Glutamatergic neuron (in vitro differentiated cells): ENCODE data around the gene OR5A1. TPM values are rescaled to one million over a fixed set of nuclear protein-coding genes. Genes with fewer than 3 reads are reported as not detected.
"Not testable (repeated sequence)": the region's sequence is repeated elsewhere in the genome, so short reads cannot be mapped to it uniquely, and the experiment has no call there.

ENCODE experiments used
- DNase-seq: peaks from one replicate; pipeline ENCODE4 v3.0.0; 2022
- H3K27ac Mint-ChIP-seq: one replicate; pipeline ENCODE4 v1.8.0; 2020; ENCODE audit warnings: mild to moderate bottlenecking, mixed read lengths, inconsistent platforms; ENCODE audit not compliant: unreplicated experiment
- H3K27me3 Mint-ChIP-seq: one replicate; pipeline ENCODE4 v1.8.0; 2020; ENCODE audit warnings: mild to moderate bottlenecking, moderate library complexity, mixed read lengths, inconsistent platforms; ENCODE audit not compliant: unreplicated experiment
- H3K36me3 Mint-ChIP-seq: one replicate; pipeline ENCODE4 v1.8.0; 2020; ENCODE audit warnings: mild to moderate bottlenecking, mixed read lengths, inconsistent platforms; ENCODE audit not compliant: unreplicated experiment
- H3K4me1 Mint-ChIP-seq: one replicate; pipeline ENCODE4 v1.8.0; 2020; ENCODE audit warnings: mild to moderate bottlenecking, low read depth, mixed read lengths, inconsistent platforms; ENCODE audit not compliant: unreplicated experiment
- H3K4me3 Mint-ChIP-seq: one replicate; pipeline ENCODE4 v1.8.0; 2020; ENCODE audit warnings: mild to moderate bottlenecking, mixed read lengths, inconsistent platforms; ENCODE audit not compliant: unreplicated experiment
- H3K9me3 Mint-ChIP-seq: one replicate; pipeline ENCODE4 v1.8.0; 2020; ENCODE audit warnings: mild to moderate bottlenecking, moderate library complexity, mixed read lengths, inconsistent platforms; ENCODE audit not compliant: unreplicated experiment
- total RNA-seq: library from RNA; stranded (reverse); fragmentation: NEBNext Ultra II Directional; extraction: Animal tissue kit (Norgen Biotek cat#: 25700); gene quantifications from one replicate; pipeline ENCODE4 v1.2.1, GENCODE V29; 2021; ENCODE audit not compliant: unreplicated experiment
- TF ChIP-seq, protein P1 (sequence below): fragments of 200-600 bp; sonication (generic); IDR thresholded peaks from one replicate; pipeline ENCODE4 v1.5.0; 2021; ENCODE audit not compliant: partially characterized antibody, unreplicated experiment

Gene OR5A1
- total RNA-seq, 1 donor from 2014 or later, result not detected

DNA sequence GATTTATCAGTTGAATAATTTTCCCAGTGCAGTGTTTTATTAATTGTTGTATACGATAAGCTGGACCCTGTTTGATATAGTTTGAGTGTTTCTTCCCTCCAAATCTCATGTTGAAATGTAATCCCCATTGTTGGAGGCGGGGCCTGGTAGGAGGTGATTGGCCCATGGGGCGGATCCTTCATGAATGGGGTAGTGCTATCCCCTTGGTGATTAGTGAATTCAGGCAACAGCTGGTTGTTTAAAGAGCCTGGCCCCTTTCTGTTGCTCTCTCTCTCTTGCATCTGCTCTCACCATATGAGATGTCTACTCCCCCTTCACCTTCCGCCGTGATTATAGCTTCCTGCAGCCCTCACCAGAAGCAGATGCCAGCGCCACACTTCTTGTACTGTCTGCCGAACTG, 1.5 kb downstream of the OR5A1 start:
- Mint-ChIP-seq H3K27me3 (no peaks in the 10 kb centered on the region), H3K4me3 (peak overlapping the region; percentile 6), H3K4me1 (peaks cover 2% of the 10 kb centered on the region), H3K27ac (no peak overlapping the region), H3K9me3 (no peaks in the 10 kb centered on the region), H3K36me3 (no peaks in the 10 kb centered on the region)
- no peak for DNase-seq
- TF ChIP-seq, protein P1, sequence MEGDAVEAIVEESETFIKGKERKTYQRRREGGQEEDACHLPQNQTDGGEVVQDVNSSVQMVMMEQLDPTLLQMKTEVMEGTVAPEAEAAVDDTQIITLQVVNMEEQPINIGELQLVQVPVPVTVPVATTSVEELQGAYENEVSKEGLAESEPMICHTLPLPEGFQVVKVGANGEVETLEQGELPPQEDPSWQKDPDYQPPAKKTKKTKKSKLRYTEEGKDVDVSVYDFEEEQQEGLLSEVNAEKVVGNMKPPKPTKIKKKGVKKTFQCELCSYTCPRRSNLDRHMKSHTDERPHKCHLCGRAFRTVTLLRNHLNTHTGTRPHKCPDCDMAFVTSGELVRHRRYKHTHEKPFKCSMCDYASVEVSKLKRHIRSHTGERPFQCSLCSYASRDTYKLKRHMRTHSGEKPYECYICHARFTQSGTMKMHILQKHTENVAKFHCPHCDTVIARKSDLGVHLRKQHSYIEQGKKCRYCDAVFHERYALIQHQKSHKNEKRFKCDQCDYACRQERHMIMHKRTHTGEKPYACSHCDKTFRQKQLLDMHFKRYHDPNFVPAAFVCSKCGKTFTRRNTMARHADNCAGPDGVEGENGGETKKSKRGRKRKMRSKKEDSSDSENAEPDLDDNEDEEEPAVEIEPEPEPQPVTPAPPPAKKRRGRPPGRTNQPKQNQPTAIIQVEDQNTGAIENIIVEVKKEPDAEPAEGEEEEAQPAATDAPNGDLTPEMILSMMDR, result no peak

DNA sequence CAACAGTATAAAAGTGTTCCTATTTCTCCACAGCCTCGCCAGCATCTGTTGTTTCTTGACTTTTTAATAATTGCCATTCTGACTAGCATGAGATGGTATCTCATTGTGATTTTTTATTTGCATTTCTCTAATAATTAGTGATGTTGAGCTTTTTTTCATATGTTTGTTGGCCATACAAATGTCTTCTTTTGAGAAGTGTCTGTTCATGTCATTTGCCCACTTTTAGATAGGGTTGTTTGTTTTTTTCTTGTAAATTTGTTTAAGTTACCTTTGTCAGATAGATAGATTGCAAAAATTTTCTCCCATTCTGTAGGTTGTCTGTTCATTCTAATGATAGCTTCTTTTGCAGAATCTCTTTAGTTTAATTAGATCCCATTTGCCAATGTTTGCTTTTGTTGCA, 9.4 kb downstream of the OR5A1 start:
- H3K36me3 Mint-ChIP-seq, H3K27ac Mint-ChIP-seq, DNase-seq, H3K4me3 Mint-ChIP-seq, H3K4me1 Mint-ChIP-seq, H3K27me3 Mint-ChIP-seq, H3K9me3 Mint-ChIP-seq: not testable (repeated sequence)

DNA sequence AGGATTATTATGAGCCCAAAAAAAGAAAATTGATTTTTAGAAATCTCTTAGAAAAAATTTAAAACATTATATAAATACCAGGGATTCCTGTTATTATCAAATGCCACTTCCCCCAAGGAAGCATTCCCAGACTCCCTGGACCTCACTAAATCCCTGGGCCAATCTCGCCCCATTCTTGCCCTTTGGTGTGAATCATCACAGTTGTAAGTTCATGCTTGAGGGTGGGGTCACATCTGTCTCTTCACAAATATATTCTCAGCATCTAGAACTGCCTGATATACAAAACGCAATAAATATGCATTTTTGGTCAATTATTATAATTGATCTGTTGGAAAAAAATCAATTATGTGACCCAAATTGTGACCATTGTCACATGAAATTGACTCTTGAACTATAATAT, 12.2 kb downstream of the OR5A1 start:
- H3K4me1 Mint-ChIP-seq, result no peaks in the 10 kb centered on the region
- no peak for DNase-seq
- H3K4me3 Mint-ChIP-seq, result no peak overlapping the region
- no peak overlapping the region for H3K27ac Mint-ChIP-seq
- no peaks in the 10 kb centered on the region for H3K27me3 Mint-ChIP-seq
- no peaks in the 10 kb centered on the region for H3K36me3 Mint-ChIP-seq
- H3K9me3 Mint-ChIP-seq, result no peaks in the 10 kb centered on the region
- TF ChIP-seq, protein P1, result no peak

DNA sequence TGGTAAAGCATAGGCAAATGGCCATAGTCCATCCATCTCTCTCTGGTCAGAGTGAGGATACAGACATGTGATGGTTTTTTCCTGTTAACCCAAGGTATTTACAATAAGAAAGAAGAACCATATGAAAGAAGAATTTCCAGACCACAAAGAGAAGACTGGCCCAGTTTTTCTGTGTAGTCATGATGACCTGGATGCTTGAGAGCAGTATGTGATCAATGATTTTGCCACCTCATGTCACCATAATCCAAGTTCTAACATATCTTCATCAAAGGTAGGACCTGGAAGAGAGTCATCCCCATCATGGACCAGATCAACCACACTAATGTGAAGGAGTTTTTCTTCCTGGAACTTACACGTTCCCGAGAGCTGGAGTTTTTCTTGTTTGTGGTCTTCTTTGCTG, 20.4 kb downstream of the OR5A1 start, which contains the start of gene OR4D6:
Gene OR4D6, plus strand, starts transcription at position 301 of the 400 bp plus-strand sequence. Its CDS starts 0 bp downstream, at position 301.
- DNase-seq, result no peak
- no peaks in the 10 kb centered on the region for H3K9me3 Mint-ChIP-seq
- TF ChIP-seq, protein P1, result no peak
- H3K4me3 Mint-ChIP-seq, result no peak within 1 kb of the TSS
- H3K27ac Mint-ChIP-seq, result no peak within 1 kb of the TSS
- H3K4me1 Mint-ChIP-seq, result no peaks in the 10 kb centered on the region
- no peaks in the 10 kb centered on the region for H3K36me3 Mint-ChIP-seq
- no peaks in the 10 kb centered on the region for H3K27me3 Mint-ChIP-seq

DNA sequence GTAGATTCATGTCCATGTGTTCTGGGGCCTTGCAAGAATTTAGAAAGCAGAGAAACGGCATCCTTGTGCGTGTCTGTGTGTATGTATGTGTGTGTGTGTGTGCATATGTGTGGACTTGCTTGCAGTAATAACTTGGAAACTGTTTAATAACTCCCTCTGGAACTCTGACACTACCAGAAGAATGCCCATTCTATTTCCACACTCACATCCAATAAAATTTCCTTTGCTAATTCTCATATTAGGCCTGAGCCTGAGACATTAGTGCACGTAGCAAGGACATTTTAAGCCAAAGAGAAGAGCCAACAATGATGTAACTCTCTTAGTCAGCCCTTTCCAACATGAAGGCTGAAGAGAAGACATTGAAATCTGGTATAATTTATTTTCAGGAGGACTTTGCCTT, 23.6 kb downstream of the OR5A1 start:
- TF ChIP-seq, protein P1, result no peak
- Mint-ChIP-seq H3K9me3 (no peaks in the 10 kb centered on the region), H3K4me3 (no peak overlapping the region), H3K27ac (no peak overlapping the region), H3K27me3 (peaks cover 5% of the 10 kb centered on the region), H3K36me3 (no peaks in the 10 kb centered on the region), H3K4me1 (no peaks in the 10 kb centered on the region)
- no peak for DNase-seq
